ENCODE results near the gene MGAT1. TPM values are rescaled to one million over a fixed set of nuclear protein-coding genes. Genes with fewer than 3 reads are reported as not detected.

The MGAT1 gene
- total and polyA plus RNA-seq, 11 donors, result 50.9 to 199 (median 83.5) TPM

- Histone ChIP-seq H3K4me3 (peak overlapping the region in 1 of 12 donors; percentile 17), H3K36me3 (no peaks in the 10 kb centered on the region), H3K9me3 (no peaks in the 10 kb centered on the region), H3K4me1 (peaks cover 8 to 85% (median 70%) of the 10 kb centered on the region in 12 donors), H3K27me3 (no peaks in the 10 kb centered on the region), H3K27ac (peak overlapping the region; percentile 45 to 94 (median 77))
- ATAC-seq (peak; percentile 3 to 37 (median 16)), DNase-seq (peak in 2 of 5 donors; percentile 8 to 16)
- WGBS, 4 donors, result 48 to 61% (median 55%) methylated on average over 3 of the region's 3 CpGs
- TF ChIP-seq POLR2A (IDR thresholded peaks at IDR 0.05) (no peak), CTCF (IDR thresholded peaks at IDR 0.05) (no peak)
- intact Hi-C loops (cut with DNase I), result no loop called here
Observed at GRCh38 chr5:180820788-180821321, 18.2 kb upstream of the MGAT1 start.

GRCh38 chr5:180818677-180819341, 16.2 kb upstream of the MGAT1 start:
- Histone ChIP-seq H3K27me3 (no peaks in the 10 kb centered on the region), H3K27ac (peak overlapping the region; percentile 47 to 99 (median 86)), H3K36me3 (no peaks in the 10 kb centered on the region), H3K9me3 (no peaks in the 10 kb centered on the region), H3K4me1 (peaks cover 8 to 69% (median 52%) of the 10 kb centered on the region in 12 donors), H3K4me3 (no peak overlapping the region)
- TF ChIP-seq POLR2A (IDR thresholded peaks at IDR 0.05), result no peak
- no peak for TF ChIP-seq CTCF (IDR thresholded peaks at IDR 0.05)
- intact Hi-C loops (cut with DNase I), result no loop called here
- ATAC-seq (no peak), DNase-seq (peak in 1 of 5 donors; percentile 13)
- 56 to 62% (median 58%) methylated on average over 6 of the region's 6 CpGs for WGBS, 4 donors

GRCh38 chr5:180817893-180818674, 15.5 kb upstream of the MGAT1 start:
- TF ChIP-seq POLR2A (IDR thresholded peaks at IDR 0.05), result no peak
- TF ChIP-seq CTCF (IDR thresholded peaks at IDR 0.05), result no peak
- Histone ChIP-seq H3K4me3 (no peak overlapping the region), H3K9me3 (no peaks in the 10 kb centered on the region), H3K36me3 (no peaks in the 10 kb centered on the region), H3K4me1 (peaks cover 8 to 71% (median 47%) of the 10 kb centered on the region in 12 donors), H3K27me3 (no peaks in the 10 kb centered on the region), H3K27ac (peak overlapping the region; percentile 47 to 99 (median 86))
- 48 to 60% (median 56%) methylated on average over 13 of the region's 13 CpGs for WGBS, 4 donors
- ATAC-seq (no peak), DNase-seq (peak in 1 of 5 donors; percentile 13)
- intact Hi-C loops (cut with DNase I), result no loop called here
